Vagina (tissue), 2 donors: ENCODE measurements around the gene DCUN1D3. TPM values are rescaled to one million over a fixed set of nuclear protein-coding genes. Genes with fewer than 3 reads are reported as not detected.

ENCODE experiments used
- DNase-seq, 2 donors: peaks; one replicate each; pipeline ENCODE4 v3.0.0-alpha.2; 2017; ENCODE audit errors: extremely low spot score in 2 of 2
- H3K27ac ChIP-seq: fragments of 200-600 bp; sonication (generic); one replicate; pipeline ENCODE4 v1.5.1; 2019
- H3K27me3 ChIP-seq: fragments of 200-600 bp; sonication (generic); one replicate; pipeline ENCODE4 v1.5.1; 2019
- H3K36me3 ChIP-seq, 2 donors: fragments of 200-600 bp; sonication (generic); one replicate each; pipeline ENCODE4 v1.5.1; 2017 to 2019
- H3K4me1 ChIP-seq: fragments of 200-600 bp; sonication (generic); one replicate; pipeline ENCODE4 v1.5.1; 2019
- H3K4me3 ChIP-seq, 2 donors: fragments of 200-600 bp; sonication (generic); 1 replicate in 1 of 2; 2 replicates in 1 of 2; pipeline ENCODE4 v1.5.1; 2016 to 2019
- H3K9me3 ChIP-seq: fragments of 200-600 bp; sonication (generic); one replicate; pipeline ENCODE4 v1.5.1; 2019
- POLR2A ChIP-seq, 2 donors: fragments of 450-650 bp; IDR thresholded peaks; one replicate each; pipeline ENCODE4 v1.6.1; 2017; ENCODE audit warnings: antibody characterized with exemption in 2 of 2, mild to moderate bottlenecking in 2 of 2, moderate library complexity in 2 of 2
- POLR2AphosphoS5 ChIP-seq, 2 donors: sonication (generic); formaldehyde crosslinking; IDR thresholded peaks; one replicate each; pipeline ENCODE4 v1.9.0; 2017; ENCODE audit warnings: antibody characterized with exemption in 2 of 2, mild to moderate bottlenecking in 2 of 2, low read depth in 1 of 2; ENCODE audit not compliant: insufficient read depth in 1 of 2
- intact Hi-C: fragments of 100-400 bp; cut with DNase I; formaldehyde crosslinking; loops from one replicate; pipeline ENCODE4 v1.15.1; 2023
- total RNA-seq: library from RNA; depleted of rRNA; stranded (reverse); fragments of >200 nt; gene quantifications from one replicate; pipeline ENCODE4 v1.2.3, GENCODE V29; 2016
- TF ChIP-seq, protein P1 (sequence below), 3 experiments: fragments of 450-650 bp in 2 of 3; fragments of 200-600 bp in 1 of 3; sonication (generic) in 1 of 3; IDR thresholded peaks; one replicate each; pipeline ENCODE4 v1.5.1; 2017 to 2019; ENCODE audit warnings: antibody characterized with exemption in 3 of 3, mild to moderate bottlenecking in 2 of 3, moderate library complexity in 2 of 3

The DCUN1D3 gene
- total RNA-seq, 1 donor from 2014 or later = 19.2 TPM

DNA sequence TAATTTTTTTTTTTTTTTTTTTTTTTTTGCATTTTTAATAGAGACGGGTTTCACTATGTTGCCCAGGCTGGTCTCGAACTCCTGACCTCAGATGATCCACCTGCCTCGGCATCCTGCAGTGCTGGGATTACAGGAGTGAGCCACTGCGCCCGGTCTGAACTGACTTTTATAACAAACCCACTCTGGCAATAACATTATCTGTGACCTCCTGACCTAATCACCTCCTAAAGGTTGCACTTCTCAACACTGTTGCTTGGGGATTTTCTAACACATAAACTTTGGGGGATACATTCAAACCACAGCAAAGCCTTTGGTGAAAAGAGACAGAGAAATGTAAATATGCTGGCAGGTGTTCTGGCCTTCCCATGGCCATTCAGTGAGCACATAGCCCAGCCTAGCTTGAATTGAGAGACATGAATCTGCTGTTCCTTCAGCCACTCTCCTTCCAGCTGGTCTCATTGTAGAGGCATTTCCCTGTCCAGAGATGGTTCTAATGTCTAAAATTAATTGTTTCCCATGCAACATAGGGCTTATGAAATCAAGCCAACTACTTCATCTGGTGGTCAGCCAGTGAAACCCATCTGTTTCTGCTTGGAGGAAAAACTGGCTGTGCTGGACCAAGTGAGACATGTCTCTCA is 28.7 kb upstream of the DCUN1D3 start:
- Histone ChIP-seq H3K9me3 (no peaks in the 10 kb centered on the region), H3K4me3 (no peak overlapping the region), H3K4me1 (no peaks in the 10 kb centered on the region), H3K27me3 (no peaks in the 10 kb centered on the region), H3K36me3 (peaks cover 0 to 10% of the 10 kb centered on the region in 2 donors), H3K27ac (no peak overlapping the region)
- no peak for DNase-seq
- intact Hi-C loops = no loop called here
- TF ChIP-seq, protein P1, sequence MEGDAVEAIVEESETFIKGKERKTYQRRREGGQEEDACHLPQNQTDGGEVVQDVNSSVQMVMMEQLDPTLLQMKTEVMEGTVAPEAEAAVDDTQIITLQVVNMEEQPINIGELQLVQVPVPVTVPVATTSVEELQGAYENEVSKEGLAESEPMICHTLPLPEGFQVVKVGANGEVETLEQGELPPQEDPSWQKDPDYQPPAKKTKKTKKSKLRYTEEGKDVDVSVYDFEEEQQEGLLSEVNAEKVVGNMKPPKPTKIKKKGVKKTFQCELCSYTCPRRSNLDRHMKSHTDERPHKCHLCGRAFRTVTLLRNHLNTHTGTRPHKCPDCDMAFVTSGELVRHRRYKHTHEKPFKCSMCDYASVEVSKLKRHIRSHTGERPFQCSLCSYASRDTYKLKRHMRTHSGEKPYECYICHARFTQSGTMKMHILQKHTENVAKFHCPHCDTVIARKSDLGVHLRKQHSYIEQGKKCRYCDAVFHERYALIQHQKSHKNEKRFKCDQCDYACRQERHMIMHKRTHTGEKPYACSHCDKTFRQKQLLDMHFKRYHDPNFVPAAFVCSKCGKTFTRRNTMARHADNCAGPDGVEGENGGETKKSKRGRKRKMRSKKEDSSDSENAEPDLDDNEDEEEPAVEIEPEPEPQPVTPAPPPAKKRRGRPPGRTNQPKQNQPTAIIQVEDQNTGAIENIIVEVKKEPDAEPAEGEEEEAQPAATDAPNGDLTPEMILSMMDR (IDR thresholded peaks at IDR 0.05) = no peak
- TF ChIP-seq POLR2AphosphoS5 (IDR thresholded peaks at IDR 0.05; ENCODE audit: insufficient read depth in 1 of 2, low read depth in 1 of 2) (no peak), POLR2A (IDR thresholded peaks at IDR 0.05) (no peak)

DNA sequence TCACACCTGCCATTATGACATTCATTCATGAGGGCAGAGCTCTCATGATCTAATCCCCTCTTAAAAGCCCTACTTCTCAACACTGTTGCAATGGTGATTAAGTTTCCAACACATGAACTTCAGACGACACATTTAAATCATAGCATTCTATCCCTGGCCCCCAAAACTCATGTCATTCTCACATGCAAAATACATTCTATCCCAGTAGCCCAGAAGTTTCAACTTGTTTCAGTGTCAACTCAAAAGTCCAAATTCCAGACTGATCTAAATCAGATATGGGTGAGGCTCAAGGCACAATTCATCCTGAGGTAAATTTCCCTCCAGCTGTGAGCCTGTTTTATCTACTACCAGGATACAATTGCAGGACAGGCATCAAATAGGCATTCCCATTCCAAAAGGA is 25.6 kb upstream of the DCUN1D3 start:
- Histone ChIP-seq H3K36me3 (peaks cover 0 to 12% of the 10 kb centered on the region in 2 donors), H3K27me3 (no peaks in the 10 kb centered on the region), H3K4me3 (no peak overlapping the region), H3K9me3 (no peaks in the 10 kb centered on the region), H3K27ac (no peak overlapping the region), H3K4me1 (no peaks in the 10 kb centered on the region)
- DNase-seq = no peak
- TF ChIP-seq POLR2A (IDR thresholded peaks at IDR 0.05) = no peak
- TF ChIP-seq, protein P1 (IDR thresholded peaks at IDR 0.05) = no peak
- TF ChIP-seq POLR2AphosphoS5 (IDR thresholded peaks at IDR 0.05; ENCODE audit: insufficient read depth in 1 of 2, low read depth in 1 of 2) = no peak
- intact Hi-C loops = no loop called here

DNA sequence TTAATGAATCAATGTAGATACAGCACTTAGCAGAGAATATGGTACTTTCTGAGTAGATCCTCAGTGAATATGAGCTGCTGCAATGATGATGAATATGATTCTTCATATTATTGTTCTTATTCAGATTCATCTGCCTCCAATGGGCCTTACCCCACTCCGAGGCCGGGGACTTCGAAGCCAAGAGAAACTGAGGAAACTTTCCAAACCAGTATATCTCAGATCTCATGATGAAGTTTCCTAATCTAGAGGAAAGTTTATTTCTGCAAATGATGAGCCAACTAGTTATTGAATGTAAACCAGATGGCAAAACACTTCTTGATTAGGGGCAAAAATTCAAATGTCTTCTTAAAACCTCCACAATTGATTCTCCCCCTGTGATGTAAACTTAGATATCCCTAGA is 23.7 kb upstream of the DCUN1D3 start:
- H3K36me3 ChIP-seq = peaks cover 0 to 12% of the 10 kb centered on the region in 2 donors
- no peak overlapping the region for H3K27ac ChIP-seq
- H3K4me3 ChIP-seq = no peak overlapping the region
- no peaks in the 10 kb centered on the region for H3K4me1 ChIP-seq
- no peaks in the 10 kb centered on the region for H3K9me3 ChIP-seq
- TF ChIP-seq, protein P1 (IDR thresholded peaks at IDR 0.05) = no peak
- no peak for TF ChIP-seq POLR2AphosphoS5 (IDR thresholded peaks at IDR 0.05; ENCODE audit: insufficient read depth in 1 of 2, low read depth in 1 of 2)
- TF ChIP-seq POLR2A (IDR thresholded peaks at IDR 0.05) = no peak
- no peak for DNase-seq
- no peaks in the 10 kb centered on the region for H3K27me3 ChIP-seq
- intact Hi-C loops = no loop called here

DNA sequence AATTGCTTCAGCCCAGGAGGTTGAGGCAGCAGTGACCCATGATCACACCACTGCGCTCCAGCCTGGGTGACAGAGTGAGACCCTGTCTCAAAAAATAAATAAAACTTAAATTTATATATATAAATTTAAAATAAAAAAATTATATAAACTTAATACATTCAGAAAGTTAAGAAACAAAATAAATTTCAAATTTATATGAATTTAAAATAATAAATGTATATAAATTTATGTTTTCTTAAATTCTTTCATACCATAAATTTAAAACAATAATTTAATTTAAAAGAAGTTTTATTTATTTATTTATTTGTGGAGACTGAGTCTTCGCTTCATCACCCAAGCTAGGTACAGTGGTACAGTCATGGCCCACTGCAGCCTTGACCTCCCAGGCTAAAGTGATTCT is 20.6 kb upstream of the DCUN1D3 start:
- TF ChIP-seq, protein P1 (IDR thresholded peaks at IDR 0.05) = no peak
- TF ChIP-seq POLR2AphosphoS5 (IDR thresholded peaks at IDR 0.05; ENCODE audit: insufficient read depth in 1 of 2, low read depth in 1 of 2) (no peak), POLR2A (IDR thresholded peaks at IDR 0.05) (no peak)
- intact Hi-C loops = no loop called here
- no peak overlapping the region for H3K4me3 ChIP-seq
- peaks cover 0 to 12% of the 10 kb centered on the region in 2 donors for H3K36me3 ChIP-seq
- H3K4me1 ChIP-seq = no peaks in the 10 kb centered on the region
- H3K27ac ChIP-seq = no peak overlapping the region
- DNase-seq = no peak
- no peaks in the 10 kb centered on the region for H3K27me3 ChIP-seq
- H3K9me3 ChIP-seq = no peaks in the 10 kb centered on the region

DNA sequence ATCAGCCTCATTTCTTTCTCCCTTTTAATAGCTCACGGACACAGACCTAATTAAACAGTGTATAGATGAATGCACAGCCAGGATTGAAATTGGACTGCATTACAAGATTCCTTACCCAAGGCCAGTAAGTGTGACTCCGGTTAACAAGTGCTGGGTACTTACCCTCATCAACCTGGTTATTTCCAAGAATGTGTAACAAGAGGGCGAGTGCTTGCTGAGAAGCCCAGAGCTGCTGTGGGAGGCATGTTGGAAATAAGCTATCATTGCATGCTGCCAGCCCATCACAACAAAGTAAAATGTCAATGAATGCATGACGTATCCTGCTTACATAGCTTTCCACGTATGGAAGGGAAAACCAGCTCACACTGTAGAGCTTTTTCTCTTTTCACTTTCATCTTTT is 19.9 kb upstream of the DCUN1D3 start:
- intact Hi-C loops = no loop called here
- TF ChIP-seq, protein P1 (IDR thresholded peaks at IDR 0.05) = no peak
- no peak for TF ChIP-seq POLR2A (IDR thresholded peaks at IDR 0.05)
- no peak for TF ChIP-seq POLR2AphosphoS5 (IDR thresholded peaks at IDR 0.05; ENCODE audit: insufficient read depth in 1 of 2, low read depth in 1 of 2)
- Histone ChIP-seq H3K4me3 (no peak overlapping the region), H3K4me1 (no peaks in the 10 kb centered on the region), H3K36me3 (peaks cover 0 to 12% of the 10 kb centered on the region in 2 donors), H3K9me3 (no peaks in the 10 kb centered on the region), H3K27ac (no peak overlapping the region), H3K27me3 (no peaks in the 10 kb centered on the region)
- no peak for DNase-seq
